Ishikawa (cell line): ENCODE results near the gene DMRT3.

Source experiments
- CEBPB ChIP-seq: IDR thresholded peaks from 2 replicates; pipeline ENCODE4 v1.6.1; 2012
- EP300 ChIP-seq: IDR thresholded peaks from 2 replicates; pipeline ENCODE4 v1.6.1; 2012; ENCODE audit warnings: borderline replicate concordance
- FOXM1 ChIP-seq: IDR thresholded peaks from 2 replicates; pipeline ENCODE4 v1.6.1; 2012; ENCODE audit warnings: low read depth, borderline replicate concordance
- TAF1 ChIP-seq: IDR thresholded peaks from 2 replicates; pipeline ENCODE4 v1.6.1; 2012; ENCODE audit warnings: low read depth, mild to moderate bottlenecking
- YY1 ChIP-seq: IDR thresholded peaks from 2 replicates; pipeline ENCODE4 v1.6.1; 2012; ENCODE audit warnings: low read depth

DNA sequence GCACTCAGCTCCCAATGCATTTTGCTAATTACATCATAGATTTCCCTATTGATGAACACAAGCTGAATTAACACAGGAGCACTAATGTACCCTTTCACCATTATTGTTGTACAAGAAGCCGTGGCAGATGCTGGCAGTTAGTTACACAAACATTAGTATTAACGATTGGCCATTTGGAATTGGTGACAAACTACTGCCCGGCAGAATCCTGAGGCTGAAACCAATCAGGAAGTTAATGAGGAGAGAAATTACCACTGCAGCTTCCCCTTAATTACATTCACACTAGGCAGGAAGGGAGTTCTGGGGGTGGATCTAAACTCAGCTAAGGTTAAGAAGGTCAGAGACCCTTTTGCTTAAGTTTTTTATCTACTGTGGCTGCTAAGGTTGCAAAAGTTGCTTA is 9.6 kb upstream of the DMRT3 start:
- TF ChIP-seq TAF1 = no peak
- TF ChIP-seq CEBPB = no peak
- TF ChIP-seq FOXM1 = no peak
- TF ChIP-seq EP300 = no peak
- TF ChIP-seq YY1 = no peak
